ENCODE results near the gene OR1D5.

OR1D5 gene

DNA sequence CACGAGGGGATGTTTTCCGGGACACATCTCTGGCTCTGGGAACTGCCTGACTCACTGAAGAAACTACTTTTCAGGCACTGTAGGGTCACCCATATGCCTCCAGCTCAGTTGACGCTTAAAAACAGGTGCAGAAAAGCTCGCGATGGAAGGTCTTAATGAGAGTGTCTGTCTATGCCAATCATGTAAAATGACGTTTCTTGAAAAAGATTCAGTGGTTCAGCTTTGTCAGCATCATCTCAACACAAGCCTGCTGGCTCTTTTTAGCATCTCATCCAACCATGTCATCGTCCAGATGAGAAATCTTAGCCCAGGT, 27.5 kb downstream of the OR1D5 start:
- no peaks in the 10 kb centered on the region; the same call in 1 of the 2 replicates for H3K27me3 ChIP-seq (ENCODE audit: insufficient read depth, low read length)
- no peaks in the 10 kb centered on the region for H3K9me2 ChIP-seq (ENCODE audit: low read depth, low read length)
- H3K4me2 ChIP-seq (ENCODE audit: low read length) = no peak overlapping the region
- H3F3A ChIP-seq (ENCODE audit: insufficient read depth, low read length) = no peaks in the 10 kb centered on the region
- H3K9ac ChIP-seq (ENCODE audit: low read length) = no peak overlapping the region
- H3K9me3 ChIP-seq (ENCODE audit: low read length) = no peaks in the 10 kb centered on the region
- H3K36me3 ChIP-seq (ENCODE audit: insufficient read depth, low read length) = no peaks in the 10 kb centered on the region
- no peaks in the 10 kb centered on the region for H4K20me1 ChIP-seq (ENCODE audit: insufficient read depth, low read length)
- no peak overlapping the region for H3K4me3 ChIP-seq (ENCODE audit: low read depth, low read length, poor library complexity, severe bottlenecking)
- TF ChIP-seq EZH2 (IDR thresholded peaks at IDR 0.05; ENCODE audit: borderline replicate concordance, low read length) = no peak
- TF ChIP-seq, protein P1, sequence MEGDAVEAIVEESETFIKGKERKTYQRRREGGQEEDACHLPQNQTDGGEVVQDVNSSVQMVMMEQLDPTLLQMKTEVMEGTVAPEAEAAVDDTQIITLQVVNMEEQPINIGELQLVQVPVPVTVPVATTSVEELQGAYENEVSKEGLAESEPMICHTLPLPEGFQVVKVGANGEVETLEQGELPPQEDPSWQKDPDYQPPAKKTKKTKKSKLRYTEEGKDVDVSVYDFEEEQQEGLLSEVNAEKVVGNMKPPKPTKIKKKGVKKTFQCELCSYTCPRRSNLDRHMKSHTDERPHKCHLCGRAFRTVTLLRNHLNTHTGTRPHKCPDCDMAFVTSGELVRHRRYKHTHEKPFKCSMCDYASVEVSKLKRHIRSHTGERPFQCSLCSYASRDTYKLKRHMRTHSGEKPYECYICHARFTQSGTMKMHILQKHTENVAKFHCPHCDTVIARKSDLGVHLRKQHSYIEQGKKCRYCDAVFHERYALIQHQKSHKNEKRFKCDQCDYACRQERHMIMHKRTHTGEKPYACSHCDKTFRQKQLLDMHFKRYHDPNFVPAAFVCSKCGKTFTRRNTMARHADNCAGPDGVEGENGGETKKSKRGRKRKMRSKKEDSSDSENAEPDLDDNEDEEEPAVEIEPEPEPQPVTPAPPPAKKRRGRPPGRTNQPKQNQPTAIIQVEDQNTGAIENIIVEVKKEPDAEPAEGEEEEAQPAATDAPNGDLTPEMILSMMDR (IDR thresholded peaks at IDR 0.05; ENCODE audit: low read length) = no peak
- no peak overlapping the region for H3K27ac ChIP-seq (ENCODE audit: low read depth, low read length, poor library complexity, severe bottlenecking)
- no peaks in the 10 kb centered on the region for H3K79me2 ChIP-seq (ENCODE audit: insufficient read depth, low read length)
- no peaks in the 10 kb centered on the region for H3K4me1 ChIP-seq (ENCODE audit: insufficient read depth, low read length, severe bottlenecking)
- no peak overlapping the region for H2AFZ ChIP-seq (ENCODE audit: low read length)

DNA sequence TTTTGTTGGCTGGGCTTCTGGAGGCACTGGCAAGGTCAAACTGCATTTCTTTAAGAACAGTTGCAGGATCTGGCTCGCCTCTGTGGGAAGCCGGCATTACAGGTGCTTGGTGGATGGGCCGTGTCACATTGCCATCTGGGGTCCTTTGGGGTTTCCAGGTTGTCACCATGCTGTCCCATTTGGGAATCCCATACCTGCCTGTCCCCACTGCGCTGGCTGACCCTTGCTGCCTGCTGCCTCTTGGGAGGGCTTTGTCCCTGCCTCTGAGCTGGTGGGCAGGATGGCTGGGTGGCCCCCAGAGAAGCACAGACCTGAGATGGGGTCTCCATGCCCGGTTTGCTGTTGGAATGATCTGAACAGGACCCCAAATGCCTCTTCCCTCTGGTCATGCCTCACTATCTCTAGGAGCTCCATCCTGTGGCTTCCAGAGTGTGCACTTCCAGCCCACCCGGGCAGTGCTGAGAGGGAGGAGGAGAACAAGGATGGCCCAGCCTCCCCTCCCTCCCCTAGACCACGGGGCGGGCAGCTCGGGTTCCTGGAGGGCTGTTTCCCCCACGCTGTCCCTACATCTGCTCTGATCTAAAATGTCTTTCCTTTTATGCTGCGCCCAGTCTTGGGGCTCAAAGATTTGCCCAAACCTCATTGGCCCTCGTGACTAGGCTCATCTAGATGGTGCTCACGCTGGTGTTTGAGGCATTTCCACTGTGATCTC, 28.0 kb downstream of the OR1D5 start:
- Histone ChIP-seq H3F3A (ENCODE audit: insufficient read depth, low read length) (no peaks in the 10 kb centered on the region), H3K4me1 (ENCODE audit: insufficient read depth, low read length, severe bottlenecking) (no peaks in the 10 kb centered on the region), H3K4me2 (ENCODE audit: low read length) (no peak overlapping the region), H2AFZ (ENCODE audit: low read length) (no peak overlapping the region), H3K79me2 (ENCODE audit: insufficient read depth, low read length) (no peaks in the 10 kb centered on the region), H3K27ac (ENCODE audit: low read depth, low read length, poor library complexity, severe bottlenecking) (no peak overlapping the region), H4K20me1 (ENCODE audit: insufficient read depth, low read length) (no peaks in the 10 kb centered on the region), H3K27me3 (ENCODE audit: insufficient read depth, low read length) (no peaks in the 10 kb centered on the region; the same call in 1 of the 2 replicates), H3K36me3 (ENCODE audit: insufficient read depth, low read length) (no peaks in the 10 kb centered on the region), H3K4me3 (ENCODE audit: low read depth, low read length, poor library complexity, severe bottlenecking) (no peak overlapping the region), H3K9me3 (ENCODE audit: low read length) (no peaks in the 10 kb centered on the region), H3K9me2 (ENCODE audit: low read depth, low read length) (no peaks in the 10 kb centered on the region), H3K9ac (ENCODE audit: low read length) (no peak overlapping the region)
- no peak for TF ChIP-seq EZH2 (IDR thresholded peaks at IDR 0.05; ENCODE audit: borderline replicate concordance, low read length)
- TF ChIP-seq, protein P1 (IDR thresholded peaks at IDR 0.05; ENCODE audit: low read length) = no peak

DNA sequence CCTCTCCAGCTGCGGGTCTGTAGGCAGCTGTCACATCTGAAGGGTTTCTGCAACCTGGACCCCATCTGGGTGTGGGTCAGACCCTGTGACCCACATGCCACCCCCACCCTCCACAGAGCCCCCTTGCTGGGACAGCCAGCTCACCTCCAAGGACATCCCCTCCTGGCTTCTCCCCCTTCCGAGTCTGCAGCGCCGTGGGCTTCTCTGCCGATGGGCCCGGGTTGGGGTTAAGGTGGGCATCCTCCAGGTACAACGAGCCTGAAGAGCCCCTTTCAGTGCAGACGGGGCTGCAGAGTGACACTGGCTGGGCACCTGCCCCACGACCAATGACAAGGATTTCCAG, 28.9 kb downstream of the OR1D5 start:
- Histone ChIP-seq H3F3A (ENCODE audit: insufficient read depth, low read length) (no peaks in the 10 kb centered on the region), H3K4me3 (ENCODE audit: low read depth, low read length, poor library complexity, severe bottlenecking) (no peak overlapping the region), H3K27me3 (ENCODE audit: insufficient read depth, low read length) (no peaks in the 10 kb centered on the region; the same call in 1 of the 2 replicates), H3K9me2 (ENCODE audit: low read depth, low read length) (no peaks in the 10 kb centered on the region), H3K27ac (ENCODE audit: low read depth, low read length, poor library complexity, severe bottlenecking) (no peak overlapping the region), H3K9me3 (ENCODE audit: low read length) (no peaks in the 10 kb centered on the region), H3K4me2 (ENCODE audit: low read length) (no peak overlapping the region), H2AFZ (ENCODE audit: low read length) (no peak overlapping the region), H4K20me1 (ENCODE audit: insufficient read depth, low read length) (no peaks in the 10 kb centered on the region), H3K36me3 (ENCODE audit: insufficient read depth, low read length) (no peaks in the 10 kb centered on the region), H3K79me2 (ENCODE audit: insufficient read depth, low read length) (no peaks in the 10 kb centered on the region), H3K9ac (ENCODE audit: low read length) (no peak overlapping the region), H3K4me1 (ENCODE audit: insufficient read depth, low read length, severe bottlenecking) (no peaks in the 10 kb centered on the region)
- TF ChIP-seq EZH2 (IDR thresholded peaks at IDR 0.05; ENCODE audit: borderline replicate concordance, low read length) = no peak
- TF ChIP-seq, protein P1 (IDR thresholded peaks at IDR 0.05; ENCODE audit: low read length) = no peak

Measured in OCI-LY1 (cell line).